ENCODE data around the gene FRYL.
"Not testable (repeated sequence)": the region's sequence is repeated elsewhere in the genome, so short reads cannot be mapped to it uniquely, and the experiment has no call there.

Gene FRYL

DNA sequence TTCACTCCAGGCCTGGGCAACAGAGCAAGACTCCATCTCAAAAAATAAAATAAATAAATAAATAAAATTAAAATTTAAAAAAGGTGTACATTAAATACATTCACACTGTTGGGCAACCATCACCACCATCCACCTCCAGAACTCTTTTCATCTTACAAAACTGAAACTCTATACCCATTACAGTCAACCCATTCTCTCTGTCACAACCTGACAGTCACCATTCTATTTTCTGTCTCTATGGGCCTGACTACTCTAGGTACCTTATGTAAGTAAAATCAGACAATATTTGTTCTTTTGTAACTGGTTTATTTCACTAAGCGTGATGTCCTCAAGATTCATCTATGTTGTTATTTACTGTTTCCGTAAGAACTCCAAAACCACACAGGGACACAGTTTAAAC, 59.6 kb downstream of the FRYL start:
- no peak for DNase-seq (ENCODE audit: low read depth in 1 of 2, low spot score in 1 of 2)
- no peaks in the 10 kb centered on the region for H3K27me3 ChIP-seq (ENCODE audit: insufficient read depth, poor library complexity, severe bottlenecking)
- H3K4me3 ChIP-seq (replicated peaks; ENCODE audit: insufficient read depth, low read length), result no peak overlapping the region
- H3K27ac ChIP-seq (replicated peaks), result no peak overlapping the region
- TF ChIP-seq, protein P1, sequence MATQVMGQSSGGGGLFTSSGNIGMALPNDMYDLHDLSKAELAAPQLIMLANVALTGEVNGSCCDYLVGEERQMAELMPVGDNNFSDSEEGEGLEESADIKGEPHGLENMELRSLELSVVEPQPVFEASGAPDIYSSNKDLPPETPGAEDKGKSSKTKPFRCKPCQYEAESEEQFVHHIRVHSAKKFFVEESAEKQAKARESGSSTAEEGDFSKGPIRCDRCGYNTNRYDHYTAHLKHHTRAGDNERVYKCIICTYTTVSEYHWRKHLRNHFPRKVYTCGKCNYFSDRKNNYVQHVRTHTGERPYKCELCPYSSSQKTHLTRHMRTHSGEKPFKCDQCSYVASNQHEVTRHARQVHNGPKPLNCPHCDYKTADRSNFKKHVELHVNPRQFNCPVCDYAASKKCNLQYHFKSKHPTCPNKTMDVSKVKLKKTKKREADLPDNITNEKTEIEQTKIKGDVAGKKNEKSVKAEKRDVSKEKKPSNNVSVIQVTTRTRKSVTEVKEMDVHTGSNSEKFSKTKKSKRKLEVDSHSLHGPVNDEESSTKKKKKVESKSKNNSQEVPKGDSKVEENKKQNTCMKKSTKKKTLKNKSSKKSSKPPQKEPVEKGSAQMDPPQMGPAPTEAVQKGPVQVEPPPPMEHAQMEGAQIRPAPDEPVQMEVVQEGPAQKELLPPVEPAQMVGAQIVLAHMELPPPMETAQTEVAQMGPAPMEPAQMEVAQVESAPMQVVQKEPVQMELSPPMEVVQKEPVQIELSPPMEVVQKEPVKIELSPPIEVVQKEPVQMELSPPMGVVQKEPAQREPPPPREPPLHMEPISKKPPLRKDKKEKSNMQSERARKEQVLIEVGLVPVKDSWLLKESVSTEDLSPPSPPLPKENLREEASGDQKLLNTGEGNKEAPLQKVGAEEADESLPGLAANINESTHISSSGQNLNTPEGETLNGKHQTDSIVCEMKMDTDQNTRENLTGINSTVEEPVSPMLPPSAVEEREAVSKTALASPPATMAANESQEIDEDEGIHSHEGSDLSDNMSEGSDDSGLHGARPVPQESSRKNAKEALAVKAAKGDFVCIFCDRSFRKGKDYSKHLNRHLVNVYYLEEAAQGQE (IDR thresholded peaks at IDR 0.05; ENCODE audit: insufficient replicate concordance, low read depth), result no peak
- TF ChIP-seq SPI1 (IDR thresholded peaks at IDR 0.05; ENCODE audit: borderline replicate concordance, low read depth) (no peak), POLR2AphosphoS5 (IDR thresholded peaks at IDR 0.05; ENCODE audit: low read depth) (no peak), GABPA (IDR thresholded peaks at IDR 0.05; ENCODE audit: low read depth) (no peak), CTCF (IDR thresholded peaks at IDR 0.05; ENCODE audit: insufficient read depth, low read length) (no peak)

DNA sequence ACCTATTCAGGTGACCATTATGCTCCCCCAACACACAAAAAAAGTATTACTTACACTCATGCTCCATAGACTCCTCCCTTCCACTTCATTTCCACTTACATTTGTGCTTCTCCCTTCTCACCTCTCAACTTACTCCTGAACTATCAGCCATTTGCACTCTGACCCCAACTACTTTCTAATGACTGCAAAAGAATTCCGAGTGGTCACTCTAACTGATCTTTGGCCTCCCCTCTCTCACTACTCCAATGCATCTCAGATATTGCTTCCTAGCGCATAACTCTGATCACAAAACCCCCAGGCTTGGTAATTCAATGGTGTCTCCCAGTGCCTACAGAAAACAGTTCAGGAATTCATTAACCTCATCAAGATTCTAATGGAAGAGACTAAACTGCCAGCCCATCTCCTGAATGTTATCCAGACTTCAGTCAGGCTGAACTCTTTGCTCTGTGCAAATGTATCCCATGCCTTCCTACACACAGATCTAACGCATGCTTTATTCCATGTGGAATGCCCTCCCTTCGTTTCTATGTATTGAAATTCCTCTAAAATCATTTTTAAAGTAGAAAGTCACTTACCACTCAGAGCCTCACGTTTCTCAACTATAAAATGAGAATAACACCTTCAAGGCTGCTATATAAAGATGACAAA, 61.1 kb downstream of the FRYL start:
- Histone ChIP-seq H3K27me3 (ENCODE audit: insufficient read depth, poor library complexity, severe bottlenecking) (no peaks in the 10 kb centered on the region), H3K27ac (replicated peaks) (no peak overlapping the region), H3K4me3 (replicated peaks; ENCODE audit: insufficient read depth, low read length) (no peak overlapping the region)
- TF ChIP-seq CTCF (IDR thresholded peaks at IDR 0.05; ENCODE audit: insufficient read depth, low read length), result no peak
- no peak for TF ChIP-seq SPI1 (IDR thresholded peaks at IDR 0.05; ENCODE audit: borderline replicate concordance, low read depth)
- TF ChIP-seq, protein P1 (IDR thresholded peaks at IDR 0.05; ENCODE audit: insufficient replicate concordance, low read depth), result no peak
- TF ChIP-seq POLR2AphosphoS5 (IDR thresholded peaks at IDR 0.05; ENCODE audit: low read depth), result no peak
- TF ChIP-seq GABPA (IDR thresholded peaks at IDR 0.05; ENCODE audit: low read depth), result no peak
- no peak for DNase-seq (ENCODE audit: low read depth in 1 of 2, low spot score in 1 of 2)

GRCh38 chr4:48716285-48716684, 63.8 kb downstream of the FRYL start:
- not testable (repeated sequence) for H3K27ac ChIP-seq (replicated peaks); H3K27me3 ChIP-seq (ENCODE audit: insufficient read depth, poor library complexity, severe bottlenecking); DNase-seq (ENCODE audit: low read depth in 1 of 2, low spot score in 1 of 2); H3K4me3 ChIP-seq (replicated peaks; ENCODE audit: insufficient read depth, low read length)

- no peak overlapping the region for H3K4me3 ChIP-seq (replicated peaks; ENCODE audit: insufficient read depth, low read length)
- no peaks in the 10 kb centered on the region for H3K27me3 ChIP-seq (ENCODE audit: insufficient read depth, poor library complexity, severe bottlenecking)
- TF ChIP-seq POLR2AphosphoS5 (IDR thresholded peaks at IDR 0.05; ENCODE audit: low read depth), result no peak
- TF ChIP-seq GABPA (IDR thresholded peaks at IDR 0.05; ENCODE audit: low read depth), result no peak
- no peak for TF ChIP-seq CTCF (IDR thresholded peaks at IDR 0.05; ENCODE audit: insufficient read depth, low read length)
- H3K27ac ChIP-seq (replicated peaks), result no peak overlapping the region
- no peak for DNase-seq (ENCODE audit: low read depth in 1 of 2, low spot score in 1 of 2)
Measured at GRCh38 chr4:48710446-48711209, 69.5 kb downstream of the FRYL start.
